ENCODE results near the gene CLDN22. TPM values are rescaled to one million over a fixed set of nuclear protein-coding genes. Genes with fewer than 3 reads are reported as not detected.

CLDN22 gene
- total and polyA plus RNA-seq, 10 of the 15 experiments (the other 5 are each of a cell fraction or from before 2014, with no cell fraction given), result not detected

- no peaks in the 10 kb centered on the region for H3K9me3 ChIP-seq (replicated peaks; ENCODE audit: control insufficient read depth, insufficient read depth, low read length)
- CTCF ChIA-PET, result no interaction called here
- TF ChIP-seq, protein P1, sequence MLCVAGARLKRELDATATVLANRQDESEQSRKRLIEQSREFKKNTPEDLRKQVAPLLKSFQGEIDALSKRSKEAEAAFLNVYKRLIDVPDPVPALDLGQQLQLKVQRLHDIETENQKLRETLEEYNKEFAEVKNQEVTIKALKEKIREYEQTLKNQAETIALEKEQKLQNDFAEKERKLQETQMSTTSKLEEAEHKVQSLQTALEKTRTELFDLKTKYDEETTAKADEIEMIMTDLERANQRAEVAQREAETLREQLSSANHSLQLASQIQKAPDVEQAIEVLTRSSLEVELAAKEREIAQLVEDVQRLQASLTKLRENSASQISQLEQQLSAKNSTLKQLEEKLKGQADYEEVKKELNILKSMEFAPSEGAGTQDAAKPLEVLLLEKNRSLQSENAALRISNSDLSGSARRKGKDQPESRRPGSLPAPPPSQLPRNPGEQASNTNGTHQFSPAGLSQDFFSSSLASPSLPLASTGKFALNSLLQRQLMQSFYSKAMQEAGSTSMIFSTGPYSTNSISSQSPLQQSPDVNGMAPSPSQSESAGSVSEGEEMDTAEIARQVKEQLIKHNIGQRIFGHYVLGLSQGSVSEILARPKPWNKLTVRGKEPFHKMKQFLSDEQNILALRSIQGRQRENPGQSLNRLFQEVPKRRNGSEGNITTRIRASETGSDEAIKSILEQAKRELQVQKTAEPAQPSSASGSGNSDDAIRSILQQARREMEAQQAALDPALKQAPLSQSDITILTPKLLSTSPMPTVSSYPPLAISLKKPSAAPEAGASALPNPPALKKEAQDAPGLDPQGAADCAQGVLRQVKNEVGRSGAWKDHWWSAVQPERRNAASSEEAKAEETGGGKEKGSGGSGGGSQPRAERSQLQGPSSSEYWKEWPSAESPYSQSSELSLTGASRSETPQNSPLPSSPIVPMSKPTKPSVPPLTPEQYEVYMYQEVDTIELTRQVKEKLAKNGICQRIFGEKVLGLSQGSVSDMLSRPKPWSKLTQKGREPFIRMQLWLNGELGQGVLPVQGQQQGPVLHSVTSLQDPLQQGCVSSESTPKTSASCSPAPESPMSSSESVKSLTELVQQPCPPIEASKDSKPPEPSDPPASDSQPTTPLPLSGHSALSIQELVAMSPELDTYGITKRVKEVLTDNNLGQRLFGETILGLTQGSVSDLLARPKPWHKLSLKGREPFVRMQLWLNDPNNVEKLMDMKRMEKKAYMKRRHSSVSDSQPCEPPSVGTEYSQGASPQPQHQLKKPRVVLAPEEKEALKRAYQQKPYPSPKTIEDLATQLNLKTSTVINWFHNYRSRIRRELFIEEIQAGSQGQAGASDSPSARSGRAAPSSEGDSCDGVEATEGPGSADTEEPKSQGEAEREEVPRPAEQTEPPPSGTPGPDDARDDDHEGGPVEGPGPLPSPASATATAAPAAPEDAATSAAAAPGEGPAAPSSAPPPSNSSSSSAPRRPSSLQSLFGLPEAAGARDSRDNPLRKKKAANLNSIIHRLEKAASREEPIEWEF (IDR thresholded peaks at IDR 0.05; ENCODE audit: insufficient replicate concordance, low read depth, low read length), result no peak
- no peak for TF ChIP-seq CBX5 (IDR thresholded peaks at IDR 0.05; ENCODE audit: low read depth)
- TF ChIP-seq KLF5 (IDR thresholded peaks at IDR 0.05; ENCODE audit: partially characterized antibody), result no peak
- TF ChIP-seq JUNB (IDR thresholded peaks at IDR 0.05), result no peak
- TF ChIP-seq SREBF2 (IDR thresholded peaks at IDR 0.05; ENCODE audit: low read length), result no peak
- TF ChIP-seq IKZF2 (IDR thresholded peaks at IDR 0.05), result no peak
- no peak for TF ChIP-seq SIN3A (IDR thresholded peaks at IDR 0.05; ENCODE audit: low read depth, low read length)
- no peak for TF ChIP-seq NFIC (IDR thresholded peaks at IDR 0.05; ENCODE audit: low read depth, low read length)
- no peak for TF ChIP-seq YBX1 (IDR thresholded peaks at IDR 0.05)
- TF ChIP-seq MYC (IDR thresholded peaks at IDR 0.05; ENCODE audit: insufficient read depth, insufficient read length, insufficient replicate concordance, low read length, severe bottlenecking), result no peak
- TF ChIP-seq USF1 (IDR thresholded peaks at IDR 0.05; ENCODE audit: borderline replicate concordance, extremely low read length, insufficient read depth, low read depth, low read length), result no peak
- no peak for TF ChIP-seq STAT1 (conservative IDR thresholded peaks at IDR 0.05)
- TF ChIP-seq POLR2AphosphoS5 (IDR thresholded peaks at IDR 0.05; ENCODE audit: low read length), result no peak
- TF ChIP-seq MEF2B (IDR thresholded peaks at IDR 0.05; ENCODE audit: partially characterized antibody, poor library complexity, severe bottlenecking), result no peak
- SMC1A ChIA-PET (ENCODE audit: uncharacterized antibody, unreplicated experiment), result no interaction called here
- H2AFZ ChIP-seq (ENCODE audit: control insufficient read depth, low read depth, low read length), result no peak overlapping the region
- H3K4me1 ChIP-seq (ENCODE audit: control insufficient read depth, insufficient read depth, low read length), result no peaks in the 10 kb centered on the region
- BruUV-seq (replicated peaks), result no TSS peak
- WGBS (ENCODE audit: insufficient coverage, insufficient replicate concordance, low lambda C conversion rate, missing lambda C conversion rate), result 46% methylated on average over 7 of the region's 7 CpGs
- intact Hi-C loops (cut with micrococcal nuclease; ENCODE audit: unreplicated experiment) (no loop called here), in situ Hi-C loops (cut with MboI) (no loop called here)
- H3K79me2 ChIP-seq (ENCODE audit: control insufficient read depth, insufficient read depth, low read length), result no peaks in the 10 kb centered on the region
- POLR2A ChIA-PET, result no interaction called here
- FAIRE-seq, result no peak
- RAD21 ChIA-PET (ENCODE audit: unreplicated experiment), result no interaction called here
- no peak for ATAC-seq
- H4K20me1 ChIP-seq (ENCODE audit: control insufficient read depth, insufficient read depth), result no peaks in the 10 kb centered on the region
- H3K27me3 ChIP-seq (replicated peaks in 1 of 2; ENCODE audit: control insufficient read depth in 2 of 2, insufficient read depth in 2 of 2, low read length in 1 of 2), result no peaks in the 10 kb centered on the region
- no peak overlapping the region for H3K9ac ChIP-seq (ENCODE audit: control insufficient read depth, insufficient read depth, low read length)
- no peak overlapping the region for H3K27ac ChIP-seq (ENCODE audit: control insufficient read depth, insufficient read depth)
- DNase-seq (ENCODE audit: low read depth, low spot score), result no peak
- H3K4me2 ChIP-seq (ENCODE audit: control insufficient read depth, insufficient read depth), result no peak overlapping the region
- no peaks in the 10 kb centered on the region for H3K36me3 ChIP-seq (ENCODE audit: control insufficient read depth in 2 of 2, insufficient read depth in 2 of 2, low read length in 1 of 2)
- H3K4me3 ChIP-seq, result no peak overlapping the region
Observed at GRCh38 chr4:183337833-183338232, 17.8 kb upstream of the CLDN22 start.

Data from GM12878 (cell line).